Vagina (tissue), 2 donors: ENCODE measurements around the gene MGST3.

Source experiments
- CTCF ChIP-seq, 3 experiments: fragments of 450-650 bp in 2 of 3; fragments of 200-600 bp in 1 of 3; sonication (generic) in 1 of 3; IDR thresholded peaks; one replicate each; pipeline ENCODE4 v1.5.1; 2017 to 2019; ENCODE audit warnings: antibody characterized with exemption in 3 of 3, mild to moderate bottlenecking in 2 of 3, moderate library complexity in 2 of 3
- POLR2A ChIP-seq, 2 donors: fragments of 450-650 bp; IDR thresholded peaks; one replicate each; pipeline ENCODE4 v1.6.1; 2017; ENCODE audit warnings: antibody characterized with exemption in 2 of 2, mild to moderate bottlenecking in 2 of 2, moderate library complexity in 2 of 2

- TF ChIP-seq POLR2A (IDR thresholded peaks at IDR 0.05): no peak
- no peak for TF ChIP-seq CTCF (IDR thresholded peaks at IDR 0.05)
These were observed 64.0 kb downstream of the MGST3 start for GRCh38 chr1:165695031-165695430.
